A549 treated with dexamethasone at 1 μM for 4 hours (cell line): ENCODE measurements around the gene ZDHHC19. TPM values are rescaled to one million over a fixed set of nuclear protein-coding genes. Genes with fewer than 3 reads are reported as not detected.

Source experiments
- total RNA-seq: library from RNA; stranded (reverse); fragments of 200-300 nt; extraction: Qiagen RNA extraction; gene quantifications from 5 replicates; pipeline ENCODE4 v1.2.3, GENCODE V29; 2022

ZDHHC19 gene, protein sequence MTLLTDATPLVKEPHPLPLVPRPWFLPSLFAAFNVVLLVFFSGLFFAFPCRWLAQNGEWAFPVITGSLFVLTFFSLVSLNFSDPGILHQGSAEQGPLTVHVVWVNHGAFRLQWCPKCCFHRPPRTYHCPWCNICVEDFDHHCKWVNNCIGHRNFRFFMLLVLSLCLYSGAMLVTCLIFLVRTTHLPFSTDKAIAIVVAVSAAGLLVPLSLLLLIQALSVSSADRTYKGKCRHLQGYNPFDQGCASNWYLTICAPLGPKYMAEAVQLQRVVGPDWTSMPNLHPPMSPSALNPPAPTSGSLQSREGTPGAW
- total RNA-seq: 0.17 to 0.21 TPM (median 0.19 TPM) in 3 of 5 replicates, not detected in the others

DNA sequence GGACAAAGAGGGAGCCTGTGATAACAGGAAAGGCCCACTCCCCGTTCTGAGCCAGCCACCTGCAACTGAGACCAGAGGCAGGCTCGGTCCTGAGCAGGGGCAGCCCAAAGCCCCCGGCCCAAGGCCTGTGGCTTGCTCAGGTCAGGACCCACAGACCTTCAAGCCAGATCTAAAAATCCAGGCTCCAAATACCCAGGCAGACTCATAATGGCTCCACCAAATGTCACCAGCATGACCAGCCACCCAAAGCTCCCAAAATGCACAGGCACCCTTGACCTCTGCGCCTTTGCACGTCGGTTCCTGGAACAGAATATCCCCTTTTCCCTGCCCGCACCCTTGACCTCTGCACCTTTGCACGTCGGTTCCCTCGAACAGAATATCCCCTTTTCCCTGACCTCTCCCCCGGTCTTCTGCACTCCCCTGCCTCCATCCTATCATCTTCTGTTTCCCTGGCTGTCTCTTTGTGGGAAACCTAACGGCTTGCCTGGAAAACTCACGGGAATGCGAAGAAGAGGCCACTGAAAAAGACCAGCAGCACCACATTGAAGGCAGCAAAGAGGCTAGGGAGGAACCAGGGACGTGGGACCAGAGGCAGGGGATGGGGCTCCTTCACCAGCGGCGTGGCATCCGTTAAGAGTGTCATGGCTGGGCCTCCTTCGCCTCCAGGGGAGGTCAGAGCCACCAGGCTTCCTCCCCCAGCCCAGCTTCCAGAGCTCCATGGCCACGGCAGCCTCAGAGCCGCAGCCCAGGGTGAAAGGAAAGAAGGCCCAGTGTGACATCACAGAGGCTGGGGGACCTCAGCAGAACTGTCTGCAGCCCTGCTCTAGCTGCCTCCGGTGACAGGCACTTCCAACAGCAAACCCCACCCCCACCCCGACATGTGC lies at the start of gene ZDHHC19:
Gene ZDHHC19, minus strand, starts transcription at position 728 of the 884 bp plus-strand sequence. Its CDS starts 85 bp downstream, at position 643.

DNA sequence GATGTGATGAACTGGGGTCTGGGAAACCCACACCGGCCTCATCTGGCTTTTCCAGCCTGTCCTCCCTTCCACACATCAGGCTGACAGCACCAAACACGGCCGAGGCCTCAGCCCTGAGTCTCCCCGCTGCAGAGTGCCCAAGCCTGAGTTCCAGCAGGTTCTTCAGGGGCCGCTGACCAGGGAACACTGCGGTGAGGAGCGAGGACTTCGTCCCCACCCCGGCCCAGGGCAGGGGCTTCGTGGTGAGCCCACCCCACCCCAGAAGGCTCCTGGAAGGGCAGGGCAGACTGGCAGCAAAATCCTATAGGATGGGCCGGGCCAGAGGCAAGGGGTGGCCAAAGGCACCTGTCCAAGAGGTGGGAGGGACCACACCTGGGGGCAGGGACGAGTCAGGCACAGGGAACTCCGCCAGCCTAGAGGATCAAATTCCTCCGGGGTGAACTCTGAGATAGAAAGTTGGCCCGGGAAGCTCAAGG lies 4.9 kb upstream of the ZDHHC19 start, which contains the start of gene SLC51A:
Gene SLC51A, plus strand, starts transcription at position 446 of the 476 bp plus-strand sequence. CDS start 179 bp downstream, outside the sequence.

Other genes starting within 250 kb of the ZDHHC19 start
- gene TFRC, start 129.3 kb downstream of the ZDHHC19 start, total RNA-seq: 82.1 to 111 TPM (median 93.7 TPM) in 5 replicates
- gene SLC51A, start 5.1 kb upstream of the ZDHHC19 start, total RNA-seq: not detected in 5 replicates
- 30.6 to 39.2 TPM (median 38.3 TPM) in 5 replicates for gene PCYT1A, start 76.3 kb upstream of the ZDHHC19 start, total RNA-seq
- 21.7 to 25.7 TPM (median 22.7 TPM) in 5 replicates for gene DYNLT2B, start 106.8 kb upstream of the ZDHHC19 start, total RNA-seq
- gene TM4SF19, start 127.0 kb upstream of the ZDHHC19 start, total RNA-seq: 7.0 to 8.6 TPM (median 7.8 TPM) in 5 replicates
- gene UBXN7, start 221.0 kb upstream of the ZDHHC19 start, total RNA-seq: 6.6 to 12.4 TPM (median 11.5 TPM) in 5 replicates